OCI-LY3 (cell line): ENCODE measurements around the gene LAIR2.
A peak's percentile ranks its signal among the peaks of the same experiment; 100 is the strongest.

Experiments
- H2AFZ ChIP-seq: fragments of 200-600, 300-600 bp; shearing (Covaris generic); 2 replicates; pipeline ENCODE4 v1.6.0; 2014; ENCODE audit warnings: antibody characterized with exemption, low read depth, low read length
- H3K27ac ChIP-seq: fragments of 200-600, 300-600 bp; sonication (generic); 2 replicates; pipeline ENCODE4 v1.5.1; 2014; ENCODE audit warnings: mild to moderate bottlenecking, low read length, moderate library complexity, mixed read lengths
- H3K27me3 ChIP-seq: fragments of 200-600, 300-600 bp; sonication (generic); 2 replicates; pipeline ENCODE4 v1.6.1; 2014; ENCODE audit warnings: low read depth, low read length, mixed read lengths
- H3K36me3 ChIP-seq: fragments of 200-600, 300-600 bp; sonication (generic); replicated peaks from 2 replicates; pipeline ENCODE3; 2014; ENCODE audit warnings: low read depth, low read length, mixed read lengths
- H3K4me1 ChIP-seq: fragments of 300-600, 200-600 bp; sonication (generic); 2 replicates; pipeline ENCODE4 v1.6.1; 2014; ENCODE audit warnings: low read length, mixed read lengths
- H3K4me2 ChIP-seq: fragments of 200-600, 300-600 bp; sonication (generic); 2 replicates; pipeline ENCODE4 v1.6.1; 2014; ENCODE audit warnings: low read length, mixed read lengths
- H3K4me3 ChIP-seq: fragments of 300-600, 200-600 bp; sonication (generic); 2 replicates; pipeline ENCODE4 v1.5.1; 2014; ENCODE audit warnings: antibody characterized with exemption, mild to moderate bottlenecking, low read length, moderate library complexity
- H3K79me2 ChIP-seq: fragments of 300-600, 200-600 bp; shearing (Covaris generic); 2 replicates; pipeline ENCODE4 v1.6.1; 2014; ENCODE audit warnings: mild to moderate bottlenecking, low read length, mixed read lengths
- H3K9ac ChIP-seq: fragments of 300-600, 200-600 bp; shearing (Covaris generic); 2 replicates; pipeline ENCODE4 v1.6.0; 2014; ENCODE audit warnings: mild to moderate bottlenecking, low read length, moderate library complexity
- H3K9me3 ChIP-seq: fragments of 200-600, 300-600 bp; shearing (Covaris generic); 2 replicates; pipeline ENCODE4 v1.6.1; 2014; ENCODE audit warnings: low read length, mixed read lengths; ENCODE audit not compliant: insufficient read depth
- H4K20me1 ChIP-seq: fragments of 200-600, 300-600 bp; sonication (generic); 2 replicates; pipeline ENCODE4 v1.6.1; 2016; ENCODE audit warnings: low read length, mixed read lengths; ENCODE audit not compliant: insufficient read depth
- EZH2phosphoT487 ChIP-seq: fragments of 200-600 bp; shearing (Covaris generic); IDR thresholded peaks from 2 replicates; pipeline ENCODE4 v1.6.1; 2018; ENCODE audit warnings: antibody characterized with exemption, mixed run types, low read depth
- TF ChIP-seq, protein P1 (sequence below): fragments of 200-600, 300-600 bp; sonication (generic); IDR thresholded peaks from 2 replicates; pipeline ENCODE4 v1.5.1; 2014; ENCODE audit warnings: antibody characterized with exemption, low read length, low read depth

LAIR2 gene

DNA sequence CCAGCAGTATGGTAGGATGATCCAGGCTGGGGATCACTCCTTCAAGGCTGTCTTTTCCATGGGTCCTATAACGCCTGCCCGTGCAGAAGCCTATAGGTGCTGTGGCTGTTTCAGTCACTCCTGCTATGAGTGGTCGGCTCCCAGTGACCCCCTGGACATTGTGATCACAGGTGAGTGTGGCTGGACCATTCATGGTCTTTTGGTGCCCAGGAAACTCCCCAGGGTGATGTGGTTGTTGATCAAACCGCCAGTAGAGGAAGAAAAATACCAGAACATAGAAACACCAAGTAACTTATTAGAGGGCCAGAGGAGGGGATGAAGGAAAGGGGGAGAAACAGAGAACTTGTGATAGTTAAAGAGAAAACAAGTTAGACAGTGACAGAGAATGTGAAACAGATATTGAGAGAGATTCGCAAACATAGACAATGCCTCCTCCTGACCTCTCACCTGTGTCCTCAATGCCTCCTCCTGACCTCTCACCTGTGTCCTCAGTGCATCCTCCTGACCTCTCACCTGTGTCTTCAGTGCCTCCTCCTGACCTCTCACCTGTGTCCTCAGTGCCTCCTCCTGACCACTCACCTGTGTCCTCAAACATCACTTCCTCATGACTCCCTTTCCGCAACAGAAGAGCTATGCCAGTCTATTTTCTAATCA is 19.4 kb downstream of the LAIR2 start:
- H3K27ac ChIP-seq, result no peak overlapping the region
- H3K27me3 ChIP-seq, result peaks cover 62% of the 10 kb centered on the region
- 0 out of 2 replicates have a peak, but pooled peaks cover 3% of the 10 kb centered on the region for H4K20me1 ChIP-seq
- peak overlapping the region; percentile 93 for H3K4me2 ChIP-seq
- no peak for TF ChIP-seq EZH2phosphoT487
- TF ChIP-seq, protein P1, sequence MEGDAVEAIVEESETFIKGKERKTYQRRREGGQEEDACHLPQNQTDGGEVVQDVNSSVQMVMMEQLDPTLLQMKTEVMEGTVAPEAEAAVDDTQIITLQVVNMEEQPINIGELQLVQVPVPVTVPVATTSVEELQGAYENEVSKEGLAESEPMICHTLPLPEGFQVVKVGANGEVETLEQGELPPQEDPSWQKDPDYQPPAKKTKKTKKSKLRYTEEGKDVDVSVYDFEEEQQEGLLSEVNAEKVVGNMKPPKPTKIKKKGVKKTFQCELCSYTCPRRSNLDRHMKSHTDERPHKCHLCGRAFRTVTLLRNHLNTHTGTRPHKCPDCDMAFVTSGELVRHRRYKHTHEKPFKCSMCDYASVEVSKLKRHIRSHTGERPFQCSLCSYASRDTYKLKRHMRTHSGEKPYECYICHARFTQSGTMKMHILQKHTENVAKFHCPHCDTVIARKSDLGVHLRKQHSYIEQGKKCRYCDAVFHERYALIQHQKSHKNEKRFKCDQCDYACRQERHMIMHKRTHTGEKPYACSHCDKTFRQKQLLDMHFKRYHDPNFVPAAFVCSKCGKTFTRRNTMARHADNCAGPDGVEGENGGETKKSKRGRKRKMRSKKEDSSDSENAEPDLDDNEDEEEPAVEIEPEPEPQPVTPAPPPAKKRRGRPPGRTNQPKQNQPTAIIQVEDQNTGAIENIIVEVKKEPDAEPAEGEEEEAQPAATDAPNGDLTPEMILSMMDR, result no peak
- no peak overlapping the region for H3K9ac ChIP-seq
- no peaks in the 10 kb centered on the region for H3K36me3 ChIP-seq
- peak overlapping the region; percentile 64 for H3K4me3 ChIP-seq
- no peaks in the 10 kb centered on the region for H3K79me2 ChIP-seq
- H3K9me3 ChIP-seq, result no peaks in the 10 kb centered on the region
- no peak overlapping the region for H2AFZ ChIP-seq
- peaks cover 59% of the 10 kb centered on the region for H3K4me1 ChIP-seq

DNA sequence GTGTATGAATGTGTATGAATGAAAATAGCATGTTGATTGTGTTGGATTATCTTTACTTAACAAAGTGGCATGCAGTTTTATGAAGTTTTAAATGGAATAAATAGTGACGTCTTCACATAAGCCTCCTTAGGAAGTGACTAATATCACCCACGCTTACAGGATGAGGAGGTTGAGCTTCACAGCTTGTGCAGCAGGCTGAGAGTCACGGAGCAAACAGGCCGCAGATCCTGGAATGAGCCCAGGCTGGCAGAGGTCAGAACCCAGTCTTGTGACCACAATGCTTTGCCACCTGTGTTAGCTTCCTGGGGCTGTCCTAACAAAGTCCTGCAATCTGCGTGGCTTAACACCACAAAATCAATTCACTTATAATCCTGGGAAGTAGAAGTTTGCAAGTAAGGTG is 20.8 kb downstream of the LAIR2 start:
- Histone ChIP-seq H3K4me1 (peaks cover 50% of the 10 kb centered on the region), H3K4me3 (no peak overlapping the region), H3K36me3 (no peaks in the 10 kb centered on the region), H3K79me2 (no peaks in the 10 kb centered on the region), H3K4me2 (peak overlapping the region; percentile 18; the same call in 1 of the 2 replicates), H3K27ac (no peak overlapping the region), H2AFZ (no peak overlapping the region), H3K9me3 (no peaks in the 10 kb centered on the region), H3K27me3 (peaks cover 62% of the 10 kb centered on the region), H4K20me1 (no peaks in the 10 kb centered on the region), H3K9ac (no peak overlapping the region)
- TF ChIP-seq, protein P1, result no peak
- no peak for TF ChIP-seq EZH2phosphoT487

DNA sequence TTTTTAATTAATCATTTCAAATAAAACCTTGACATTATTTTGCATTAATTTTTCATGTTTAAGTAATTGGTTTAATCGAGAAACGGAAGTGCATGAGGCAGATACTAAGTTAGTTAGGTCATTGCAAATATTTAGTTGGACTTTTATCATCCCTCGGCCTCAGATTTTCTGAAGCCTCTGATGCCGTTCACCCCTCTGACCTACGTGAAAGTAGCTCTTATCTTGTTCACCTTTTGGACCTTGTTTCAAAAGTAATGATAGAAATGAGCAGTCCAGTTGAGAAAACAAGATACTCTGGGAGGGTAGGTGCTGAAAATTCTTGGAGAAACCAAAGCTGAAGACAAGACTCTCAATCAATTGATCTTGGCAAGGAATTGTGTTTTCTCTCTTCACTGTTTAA is 23.0 kb downstream of the LAIR2 start:
- no peaks in the 10 kb centered on the region for H3K9me3 ChIP-seq

DNA sequence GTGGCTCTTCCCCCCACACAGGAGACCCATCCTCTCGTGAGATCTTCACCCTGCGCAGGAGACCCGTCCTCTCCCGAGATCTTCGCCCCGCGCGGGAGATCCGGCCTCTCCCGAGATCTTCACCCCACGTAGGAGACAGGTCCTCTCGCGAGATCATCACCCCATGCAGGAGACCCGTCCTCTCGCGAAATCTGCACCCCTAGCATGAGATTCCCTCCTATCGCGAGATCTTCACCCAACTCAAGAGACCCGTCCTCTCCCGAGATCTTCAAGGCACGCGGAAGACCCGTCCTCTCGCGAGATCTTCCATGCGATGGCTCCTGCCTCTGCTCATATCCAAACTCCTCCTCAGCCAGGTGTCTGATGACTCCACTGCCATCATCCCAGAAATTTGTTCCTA is 24.3 kb downstream of the LAIR2 start:
- H4K20me1 ChIP-seq, result no peaks in the 10 kb centered on the region
- H3K9me3 ChIP-seq, result no peaks in the 10 kb centered on the region
- H3K79me2 ChIP-seq, result no peaks in the 10 kb centered on the region
- H3K4me3 ChIP-seq, result no peak overlapping the region
- H3K4me2 ChIP-seq, result no peak overlapping the region
- no peak overlapping the region for H2AFZ ChIP-seq
- TF ChIP-seq, protein P1, result no peak
- TF ChIP-seq EZH2phosphoT487, result no peak
- H3K9ac ChIP-seq, result no peak overlapping the region
- H3K36me3 ChIP-seq, result no peaks in the 10 kb centered on the region
- peaks cover 15% of the 10 kb centered on the region for H3K4me1 ChIP-seq
- peaks cover 71% of the 10 kb centered on the region for H3K27me3 ChIP-seq
- H3K27ac ChIP-seq, result no peak overlapping the region

More for the DNA sequence above, 23.0 kb downstream of the LAIR2 start:
- Histone ChIP-seq H3K79me2 (no peaks in the 10 kb centered on the region), H3K4me3 (no peak overlapping the region), H2AFZ (no peak overlapping the region), H3K27me3 (peaks cover 70% of the 10 kb centered on the region), H3K27ac (no peak overlapping the region), H3K36me3 (no peaks in the 10 kb centered on the region), H4K20me1 (no peaks in the 10 kb centered on the region), H3K4me2 (no peak overlapping the region), H3K9ac (no peak overlapping the region), H3K4me1 (peaks cover 28% of the 10 kb centered on the region)
- TF ChIP-seq, protein P1, result no peak
- TF ChIP-seq EZH2phosphoT487, result no peak
